ENCODE measurements around the gene RBFOX1. TPM values are rescaled to one million over a fixed set of nuclear protein-coding genes. Genes with fewer than 3 reads are reported as not detected.

The RBFOX1 gene
- total RNA-seq, 1 donor: not detected

DNA sequence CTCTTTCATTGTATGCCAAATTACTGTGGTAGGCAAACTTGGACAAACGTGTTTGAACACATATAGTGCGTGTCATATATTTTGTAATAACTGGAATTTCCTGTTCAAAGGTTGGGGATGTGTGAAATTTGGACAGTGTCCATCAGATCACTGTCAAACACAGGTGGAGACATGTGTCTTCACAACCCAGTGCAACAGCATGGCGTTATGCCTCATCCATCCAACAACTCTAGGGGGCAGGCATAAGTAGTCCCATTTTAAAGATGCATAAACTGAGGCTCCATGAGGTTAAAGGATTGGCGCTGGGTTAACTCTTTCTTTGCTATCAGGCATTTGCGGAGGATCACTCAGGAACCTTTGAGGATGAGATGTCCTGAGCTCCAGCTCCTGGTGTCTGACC lies 103.7 kb downstream of the RBFOX1 start:
- H4K20me1 ChIP-seq (ENCODE audit: insufficient read depth, low read length): no peaks in the 10 kb centered on the region
- TF ChIP-seq, protein P1, sequence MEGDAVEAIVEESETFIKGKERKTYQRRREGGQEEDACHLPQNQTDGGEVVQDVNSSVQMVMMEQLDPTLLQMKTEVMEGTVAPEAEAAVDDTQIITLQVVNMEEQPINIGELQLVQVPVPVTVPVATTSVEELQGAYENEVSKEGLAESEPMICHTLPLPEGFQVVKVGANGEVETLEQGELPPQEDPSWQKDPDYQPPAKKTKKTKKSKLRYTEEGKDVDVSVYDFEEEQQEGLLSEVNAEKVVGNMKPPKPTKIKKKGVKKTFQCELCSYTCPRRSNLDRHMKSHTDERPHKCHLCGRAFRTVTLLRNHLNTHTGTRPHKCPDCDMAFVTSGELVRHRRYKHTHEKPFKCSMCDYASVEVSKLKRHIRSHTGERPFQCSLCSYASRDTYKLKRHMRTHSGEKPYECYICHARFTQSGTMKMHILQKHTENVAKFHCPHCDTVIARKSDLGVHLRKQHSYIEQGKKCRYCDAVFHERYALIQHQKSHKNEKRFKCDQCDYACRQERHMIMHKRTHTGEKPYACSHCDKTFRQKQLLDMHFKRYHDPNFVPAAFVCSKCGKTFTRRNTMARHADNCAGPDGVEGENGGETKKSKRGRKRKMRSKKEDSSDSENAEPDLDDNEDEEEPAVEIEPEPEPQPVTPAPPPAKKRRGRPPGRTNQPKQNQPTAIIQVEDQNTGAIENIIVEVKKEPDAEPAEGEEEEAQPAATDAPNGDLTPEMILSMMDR (IDR thresholded peaks at IDR 0.05; ENCODE audit: extremely low read depth, low read depth, low read length): no peak
- H3K79me2 ChIP-seq (ENCODE audit: insufficient read depth, low read length): no peaks in the 10 kb centered on the region
- no peak overlapping the region for H3K27ac ChIP-seq (ENCODE audit: low read depth, low read length)
- H3K36me3 ChIP-seq (ENCODE audit: insufficient read depth, low read length): no peaks in the 10 kb centered on the region
- no peak overlapping the region for H3K4me3 ChIP-seq (ENCODE audit: insufficient read depth, low read length)
- no peak overlapping the region for H3K4me2 ChIP-seq (ENCODE audit: insufficient read depth, low read length)
- H2AFZ ChIP-seq (ENCODE audit: low read length): no peak overlapping the region
- no peaks in the 10 kb centered on the region for H3K9me3 ChIP-seq (ENCODE audit: low read depth, low read length)
- no peak for DNase-seq (ENCODE audit: insufficient read length, low spot score, missing footprints)
- no peaks in the 10 kb centered on the region for H3K4me1 ChIP-seq (ENCODE audit: insufficient read depth, low read length)
- H3K27me3 ChIP-seq (ENCODE audit: insufficient read depth, low read length): no peaks in the 10 kb centered on the region

DNA sequence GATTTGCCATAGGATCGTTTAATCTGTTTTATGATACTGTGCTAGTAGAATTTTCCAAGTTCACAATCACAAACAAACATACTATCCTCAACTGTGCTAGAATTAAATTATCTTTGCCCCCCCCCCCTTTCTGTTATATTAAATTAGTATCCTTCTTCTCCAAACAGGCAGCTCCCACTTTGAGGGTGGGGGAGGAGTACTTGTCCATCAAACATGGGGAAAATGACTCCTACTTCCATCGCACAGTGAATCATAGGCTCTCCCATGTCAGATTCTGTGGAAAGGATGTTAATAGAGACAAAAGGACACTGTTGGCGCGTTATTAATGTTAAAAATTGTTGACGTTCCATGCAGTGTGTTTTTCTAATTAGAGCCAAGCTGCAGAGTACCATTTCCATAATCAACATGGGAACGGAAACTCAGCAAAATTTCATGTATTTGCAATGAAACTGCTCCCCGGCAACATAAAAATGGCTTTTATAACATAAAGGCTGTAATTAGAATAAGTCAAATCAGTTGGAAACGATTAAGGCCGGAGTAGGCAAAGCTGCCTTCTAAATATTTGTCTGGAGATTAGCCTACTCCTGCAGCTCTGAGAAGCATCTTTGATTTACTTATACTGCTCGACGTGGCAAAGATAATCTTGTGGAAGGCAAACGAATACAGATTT lies 104.6 kb downstream of the RBFOX1 start:
- Histone ChIP-seq H3K4me3 (ENCODE audit: insufficient read depth, low read length) (no peak overlapping the region), H3K9me3 (ENCODE audit: low read depth, low read length) (no peaks in the 10 kb centered on the region), H3K4me1 (ENCODE audit: insufficient read depth, low read length) (no peaks in the 10 kb centered on the region), H3K79me2 (ENCODE audit: insufficient read depth, low read length) (no peaks in the 10 kb centered on the region), H2AFZ (ENCODE audit: low read length) (no peak overlapping the region), H3K27me3 (ENCODE audit: insufficient read depth, low read length) (no peaks in the 10 kb centered on the region), H4K20me1 (ENCODE audit: insufficient read depth, low read length) (no peaks in the 10 kb centered on the region), H3K36me3 (ENCODE audit: insufficient read depth, low read length) (no peaks in the 10 kb centered on the region), H3K4me2 (ENCODE audit: insufficient read depth, low read length) (no peak overlapping the region), H3K27ac (ENCODE audit: low read depth, low read length) (no peak overlapping the region)
- no peak for DNase-seq (ENCODE audit: insufficient read length, low spot score, missing footprints)
- TF ChIP-seq, protein P1 (IDR thresholded peaks at IDR 0.05; ENCODE audit: extremely low read depth, low read depth, low read length): no peak

DNA sequence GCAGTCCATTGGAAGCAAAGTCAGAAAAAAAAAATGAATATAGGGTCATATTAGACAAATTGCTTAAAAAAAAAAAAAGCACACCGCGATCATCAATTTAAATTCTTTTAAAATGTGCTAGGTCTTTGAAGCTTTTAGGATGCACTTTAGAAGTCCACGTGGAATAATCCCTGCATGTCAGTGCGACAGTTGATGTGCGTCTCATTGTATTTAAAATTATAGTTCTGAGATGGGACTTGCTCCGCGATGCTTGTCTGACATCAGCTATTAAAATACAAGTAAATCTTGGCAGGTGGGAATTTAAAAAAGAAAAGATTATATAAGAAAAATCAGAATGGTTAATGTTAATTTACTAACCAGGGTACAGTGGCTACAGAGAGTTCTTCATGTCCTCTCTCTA lies 105.2 kb downstream of the RBFOX1 start:
- H3K79me2 ChIP-seq (ENCODE audit: insufficient read depth, low read length): no peaks in the 10 kb centered on the region
- no peak overlapping the region for H3K4me2 ChIP-seq (ENCODE audit: insufficient read depth, low read length)
- no peak overlapping the region for H3K27ac ChIP-seq (ENCODE audit: low read depth, low read length)
- no peaks in the 10 kb centered on the region for H3K27me3 ChIP-seq (ENCODE audit: insufficient read depth, low read length)
- TF ChIP-seq, protein P1 (IDR thresholded peaks at IDR 0.05; ENCODE audit: extremely low read depth, low read depth, low read length): no peak
- H3K36me3 ChIP-seq (ENCODE audit: insufficient read depth, low read length): no peaks in the 10 kb centered on the region
- no peaks in the 10 kb centered on the region for H3K4me1 ChIP-seq (ENCODE audit: insufficient read depth, low read length)
- H4K20me1 ChIP-seq (ENCODE audit: insufficient read depth, low read length): no peaks in the 10 kb centered on the region
- H2AFZ ChIP-seq (ENCODE audit: low read length): no peak overlapping the region
- no peak overlapping the region for H3K4me3 ChIP-seq (ENCODE audit: insufficient read depth, low read length)
- no peak for DNase-seq (ENCODE audit: insufficient read length, low spot score, missing footprints)
- no peaks in the 10 kb centered on the region for H3K9me3 ChIP-seq (ENCODE audit: low read depth, low read length)

DNA sequence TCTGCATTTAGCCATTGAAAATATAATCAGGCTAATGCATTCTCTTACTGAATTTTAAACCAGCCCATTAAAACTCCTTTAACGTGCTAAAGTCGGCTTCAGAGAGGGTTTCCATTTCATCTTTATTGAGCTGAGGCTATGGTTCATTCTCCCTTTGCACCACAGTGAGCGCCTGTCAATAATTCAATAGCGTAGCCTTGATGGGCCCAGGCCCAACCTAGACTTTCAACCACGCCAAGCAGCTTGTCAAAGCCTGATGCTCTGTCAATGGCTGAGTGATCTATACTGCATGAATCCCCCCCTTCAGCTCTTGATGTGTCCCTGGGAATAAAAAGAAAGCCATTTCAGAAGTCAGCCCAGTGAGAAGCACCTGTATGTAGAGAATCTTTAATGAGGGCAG lies 106.0 kb downstream of the RBFOX1 start:
- TF ChIP-seq, protein P1 (IDR thresholded peaks at IDR 0.05; ENCODE audit: extremely low read depth, low read depth, low read length): no peak
- Histone ChIP-seq H3K4me2 (ENCODE audit: insufficient read depth, low read length) (no peak overlapping the region), H3K4me1 (ENCODE audit: insufficient read depth, low read length) (no peaks in the 10 kb centered on the region)

More for the DNA sequence above, 106.0 kb downstream of the RBFOX1 start:
- no peak for DNase-seq (ENCODE audit: insufficient read length, low spot score, missing footprints)
- Histone ChIP-seq H3K9me3 (ENCODE audit: low read depth, low read length) (no peaks in the 10 kb centered on the region), H3K27ac (ENCODE audit: low read depth, low read length) (no peak overlapping the region), H3K36me3 (ENCODE audit: insufficient read depth, low read length) (no peaks in the 10 kb centered on the region), H2AFZ (ENCODE audit: low read length) (no peak overlapping the region), H4K20me1 (ENCODE audit: insufficient read depth, low read length) (no peaks in the 10 kb centered on the region), H3K79me2 (ENCODE audit: insufficient read depth, low read length) (no peaks in the 10 kb centered on the region), H3K27me3 (ENCODE audit: insufficient read depth, low read length) (no peaks in the 10 kb centered on the region), H3K4me3 (ENCODE audit: insufficient read depth, low read length) (no peak overlapping the region)
